Superior temporal gyrus (tissue), 1 donor: ENCODE measurements around the gene NUP210L.
"Not testable (repeated sequence)": the region's sequence is repeated elsewhere in the genome, so short reads cannot be mapped to it uniquely, and the experiment has no call there.

Source experiments
- DNase-seq: peaks from one replicate; pipeline ENCODE4 v3.0.0-alpha.2; 2016; ENCODE audit errors: extremely low spot score

Gene NUP210L

GRCh38 chr1:154170547-154171222 is 15.8 kb upstream of the NUP210L start:
- no peak for DNase-seq

- DNase-seq: no peak
These were observed 12.6 kb upstream of the NUP210L start for GRCh38 chr1:154167461-154167860.

DNA sequence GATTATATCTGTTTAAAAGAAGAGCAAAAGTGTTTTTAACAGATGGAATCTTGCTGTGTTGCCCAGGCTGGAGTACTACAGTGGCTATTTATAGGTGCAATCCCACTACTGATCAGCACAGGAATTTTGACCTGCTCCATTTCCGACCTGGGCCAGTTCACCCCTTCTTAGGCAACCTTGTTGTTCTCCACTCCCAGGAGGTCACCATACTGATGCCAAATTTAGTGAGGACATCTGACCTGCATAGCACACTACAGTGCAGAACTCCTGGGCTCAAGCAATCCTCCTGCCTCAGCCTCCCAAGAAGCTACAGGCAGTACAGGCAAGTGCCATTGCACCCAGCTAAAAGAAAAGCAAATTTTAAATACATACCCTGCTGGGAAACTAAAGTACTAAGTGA is 11.3 kb upstream of the NUP210L start:
- DNase-seq: no peak

DNA sequence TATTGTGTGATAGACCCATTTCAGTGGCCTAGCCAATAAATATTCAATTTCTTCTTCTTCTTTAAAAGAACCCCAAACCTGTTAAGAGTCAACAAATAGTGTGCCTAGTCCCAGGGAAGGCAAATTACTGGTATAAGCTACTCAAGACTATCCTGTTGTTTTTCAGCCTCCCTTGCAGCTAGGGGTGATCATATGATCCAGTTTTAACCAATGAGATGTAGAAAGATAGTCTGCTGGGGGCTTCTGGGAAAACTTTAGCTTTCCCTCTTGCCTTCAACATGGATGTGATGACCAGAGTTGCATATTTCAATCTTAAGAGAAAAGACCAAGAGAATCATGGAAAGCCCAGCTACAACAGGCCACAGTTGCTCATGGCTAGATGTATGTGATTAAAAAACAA is 4.7 kb upstream of the NUP210L start:
- DNase-seq: no peak

- DNase-seq: no peak
These were observed 3.6 kb upstream of the NUP210L start for GRCh38 chr1:154158307-154159125.

- no peak for DNase-seq
These were observed 2.8 kb upstream of the NUP210L start for GRCh38 chr1:154157520-154158306.

- DNase-seq: no peak
These were observed 378 bp upstream of the NUP210L start for GRCh38 chr1:154155251-154155650.

DNA sequence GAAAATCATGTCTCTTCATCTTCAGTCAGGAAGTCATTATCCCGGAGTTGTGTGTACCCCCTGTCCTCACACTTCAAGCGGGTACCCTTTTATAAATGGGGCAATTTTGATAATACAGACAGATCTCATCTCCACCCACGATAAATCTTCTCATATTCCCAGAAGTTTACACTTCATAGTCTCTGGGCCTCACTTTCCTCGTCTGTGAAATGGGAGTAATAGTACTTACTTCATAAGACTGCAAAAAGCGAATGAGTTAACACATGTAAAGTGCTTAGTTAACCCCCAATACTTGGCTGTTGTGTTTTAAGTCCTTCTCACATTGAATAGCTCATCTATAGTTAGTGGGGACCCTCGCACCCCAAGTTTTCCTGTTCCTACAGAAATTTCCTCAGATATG is 820 bp downstream of the NUP210L start:
- no peak for DNase-seq

DNA sequence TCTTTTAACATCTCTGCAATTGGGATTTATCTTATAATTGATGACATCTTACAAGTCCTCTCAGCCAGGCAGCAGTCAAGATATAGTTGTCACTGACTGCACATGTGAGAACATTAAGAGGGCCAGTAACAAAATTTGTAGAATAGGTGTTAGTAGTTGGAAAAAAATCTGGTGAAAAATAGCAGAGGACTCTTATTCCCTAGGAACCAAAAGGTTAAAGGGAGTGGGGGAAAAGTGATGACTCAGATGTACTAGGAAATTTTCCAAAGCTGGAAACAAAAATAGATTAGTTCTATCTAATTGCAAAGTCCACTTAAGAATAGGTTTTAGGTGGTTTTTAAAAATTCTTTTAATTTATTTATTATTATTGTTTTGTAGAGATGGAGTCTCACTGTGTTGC is 3.6 kb downstream of the NUP210L start:
- DNase-seq: no peak

GRCh38 chr1:154148807-154149206 is 6.1 kb downstream of the NUP210L start:
- DNase-seq: no peak

- not testable (repeated sequence) for DNase-seq
These were observed 7.4 kb downstream of the NUP210L start for GRCh38 chr1:154147505-154147904.

GRCh38 chr1:154145986-154146385 is 8.9 kb downstream of the NUP210L start:
- DNase-seq: no peak

- DNase-seq: no peak
These were observed 12.5 kb downstream of the NUP210L start for GRCh38 chr1:154142358-154142757.

GRCh38 chr1:154141240-154141639 is 13.6 kb downstream of the NUP210L start:
- DNase-seq: no peak

DNA sequence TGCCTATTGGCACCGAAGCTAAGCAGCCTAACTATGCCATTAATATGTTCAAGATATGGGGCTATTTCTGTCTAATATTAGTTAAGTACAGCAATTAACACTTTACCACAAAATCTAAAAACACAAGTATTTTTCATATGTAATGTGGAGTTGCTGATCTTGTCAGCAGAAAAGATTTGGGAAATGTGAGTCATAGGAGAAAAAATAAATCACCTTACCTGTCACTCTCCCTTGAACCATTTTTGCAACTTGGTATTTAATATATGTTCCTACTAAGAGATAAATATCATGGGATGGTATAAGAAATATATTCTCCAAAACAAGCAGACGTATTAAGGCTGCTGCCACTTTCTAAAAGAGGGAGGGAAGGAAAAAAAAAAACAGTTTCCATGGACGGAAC is 17.0 kb downstream of the NUP210L start:
- no peak for DNase-seq

DNA sequence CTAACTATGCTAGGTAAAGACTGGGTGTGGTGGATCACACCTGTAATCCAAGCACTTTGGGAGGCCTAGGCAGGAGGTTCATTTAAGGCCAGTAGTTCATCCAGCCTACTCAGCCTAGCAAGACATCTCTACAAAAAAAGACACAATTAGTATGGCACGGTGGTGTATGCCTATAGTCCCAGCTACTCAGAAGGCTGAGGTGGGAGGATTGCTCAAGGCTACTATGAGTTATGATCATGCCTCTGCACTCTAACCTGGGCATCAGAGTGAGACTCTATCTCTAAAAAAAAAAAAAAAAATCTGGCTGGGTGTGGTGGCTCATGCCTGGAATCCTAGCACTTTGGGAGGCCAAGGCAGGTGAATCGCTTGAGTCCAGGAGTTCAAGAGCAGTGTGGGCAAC is 21.6 kb downstream of the NUP210L start:
- no peak for DNase-seq

DNA sequence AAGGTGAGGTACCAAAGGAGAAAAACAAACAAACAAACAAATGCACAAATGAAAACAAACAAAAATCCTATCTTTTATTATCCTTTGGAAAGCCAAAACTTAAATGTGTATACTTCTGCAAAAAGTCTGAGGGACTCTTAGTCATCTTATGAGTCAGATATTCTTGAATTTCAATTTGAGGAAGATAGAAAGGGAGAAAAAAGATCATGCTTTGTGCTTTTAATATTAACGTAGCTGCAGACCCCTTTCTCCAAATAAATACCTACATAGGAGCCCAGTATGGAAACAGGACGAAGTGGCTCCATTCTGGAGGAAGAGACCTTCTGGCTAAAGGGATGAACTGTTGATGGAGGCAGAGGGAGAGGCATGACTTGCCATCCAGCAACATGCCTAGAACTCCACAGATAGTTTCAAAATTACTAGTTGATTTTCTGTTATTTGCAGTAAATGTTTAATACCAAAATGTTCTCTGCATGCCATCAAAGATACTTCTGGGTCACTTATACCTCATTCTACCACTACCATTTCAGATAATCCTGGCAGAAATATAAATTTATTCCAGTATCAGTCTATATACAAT is 25.4 kb downstream of the NUP210L start:
- no peak for DNase-seq

GRCh38 chr1:154123205-154123604 is 31.7 kb downstream of the NUP210L start:
- DNase-seq: not testable (repeated sequence)

- no peak for DNase-seq
These were observed 37.2 kb downstream of the NUP210L start for GRCh38 chr1:154117642-154118041.

- DNase-seq: no peak
These were observed 39.7 kb downstream of the NUP210L start for GRCh38 chr1:154115180-154115579.

DNA sequence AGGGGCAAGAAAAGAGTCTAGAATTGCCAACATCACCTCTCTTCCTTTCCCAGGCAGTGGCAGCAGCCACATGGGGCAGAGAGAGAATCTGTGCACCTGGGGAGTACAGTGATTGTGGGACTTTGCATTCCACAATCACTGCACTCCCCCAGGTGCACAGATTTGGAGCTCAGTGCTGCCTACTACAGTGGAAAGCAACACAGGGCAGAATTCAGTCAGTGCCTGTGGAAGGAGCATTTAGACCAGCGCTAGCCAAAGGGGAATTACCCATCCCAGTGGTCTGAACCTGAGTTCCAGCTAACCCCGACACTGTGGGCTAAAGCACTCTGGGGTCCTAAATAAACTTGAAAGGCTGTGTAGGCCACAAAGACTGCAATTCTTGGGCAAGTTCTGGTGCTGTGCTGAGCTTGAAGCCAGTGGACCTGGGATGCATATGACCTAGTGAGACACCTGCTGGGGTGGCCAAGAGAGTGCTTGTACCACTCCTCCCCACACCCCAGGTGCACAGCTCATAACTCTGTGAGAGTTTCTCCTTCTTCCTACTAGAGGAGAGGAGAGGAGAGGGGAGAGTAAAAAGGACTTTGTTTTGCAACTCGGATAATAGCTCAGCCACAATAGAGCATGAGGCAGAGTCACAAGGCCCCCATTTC is 50.3 kb downstream of the NUP210L start:
- no peak for DNase-seq

GRCh38 chr1:154100141-154100540 is 54.7 kb downstream of the NUP210L start:
- DNase-seq: not testable (repeated sequence)
